ENCODE measurements around the gene NNAT.

DNA sequence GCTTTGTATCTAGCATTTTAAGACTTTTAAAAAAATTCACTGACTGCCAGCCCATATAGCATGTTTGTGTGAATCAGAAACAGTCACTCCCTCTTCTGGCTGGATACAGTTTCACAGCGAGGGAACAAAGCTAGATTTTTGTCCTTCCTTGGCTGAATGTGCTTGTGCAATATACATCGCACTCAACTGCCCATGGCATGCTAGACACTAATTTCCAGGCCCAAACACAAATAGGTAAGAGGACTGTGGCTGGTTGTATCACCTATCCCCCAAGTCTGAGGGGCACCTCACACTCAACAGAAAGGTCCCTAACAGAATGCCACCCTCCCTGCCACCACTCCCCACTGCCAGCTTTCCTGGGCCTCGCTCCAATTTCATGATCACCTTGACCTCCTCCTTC lies 22.8 kb downstream of the NNAT start:
- TF ChIP-seq, protein P1, sequence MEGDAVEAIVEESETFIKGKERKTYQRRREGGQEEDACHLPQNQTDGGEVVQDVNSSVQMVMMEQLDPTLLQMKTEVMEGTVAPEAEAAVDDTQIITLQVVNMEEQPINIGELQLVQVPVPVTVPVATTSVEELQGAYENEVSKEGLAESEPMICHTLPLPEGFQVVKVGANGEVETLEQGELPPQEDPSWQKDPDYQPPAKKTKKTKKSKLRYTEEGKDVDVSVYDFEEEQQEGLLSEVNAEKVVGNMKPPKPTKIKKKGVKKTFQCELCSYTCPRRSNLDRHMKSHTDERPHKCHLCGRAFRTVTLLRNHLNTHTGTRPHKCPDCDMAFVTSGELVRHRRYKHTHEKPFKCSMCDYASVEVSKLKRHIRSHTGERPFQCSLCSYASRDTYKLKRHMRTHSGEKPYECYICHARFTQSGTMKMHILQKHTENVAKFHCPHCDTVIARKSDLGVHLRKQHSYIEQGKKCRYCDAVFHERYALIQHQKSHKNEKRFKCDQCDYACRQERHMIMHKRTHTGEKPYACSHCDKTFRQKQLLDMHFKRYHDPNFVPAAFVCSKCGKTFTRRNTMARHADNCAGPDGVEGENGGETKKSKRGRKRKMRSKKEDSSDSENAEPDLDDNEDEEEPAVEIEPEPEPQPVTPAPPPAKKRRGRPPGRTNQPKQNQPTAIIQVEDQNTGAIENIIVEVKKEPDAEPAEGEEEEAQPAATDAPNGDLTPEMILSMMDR (IDR thresholded peaks at IDR 0.05; ENCODE audit: extremely low read depth in 1 of 2, insufficient read depth in 1 of 2, low read depth in 1 of 2, low read length in 2 of 2), result peak; percentile 14 to 43
- TF ChIP-seq EZH2 (IDR thresholded peaks at IDR 0.05; ENCODE audit: borderline replicate concordance, low read depth, low read length, severe bottlenecking), result no peak
- no peak for TF ChIP-seq POLR2A (IDR thresholded peaks at IDR 0.05; ENCODE audit: low read depth, low read length)
- no peak for TF ChIP-seq POLR2AphosphoS5 (IDR thresholded peaks at IDR 0.05; ENCODE audit: insufficient read depth, low read depth, low read length)
- no peak for TF ChIP-seq FOS (IDR thresholded peaks at IDR 0.05; ENCODE audit: borderline replicate concordance, insufficient read depth, low read length)
- TF ChIP-seq JUN (IDR thresholded peaks at IDR 0.05; ENCODE audit: borderline replicate concordance, insufficient read depth, insufficient read length, low read depth), result no peak

Data from endothelial cell of umbilical vein (primary cell).